HG03060 (cell line): Measurements from ENCODE around the gene RTL10.

Source experiments
- ATAC-seq: cut with Tn5 transposase; IDR thresholded peaks from one replicate; pipeline ENCODE4 v1.9.1; 2021; ENCODE audit warnings: low read depth, moderate number of reproducible peaks; ENCODE audit not compliant: unreplicated experiment

Gene RTL10

DNA sequence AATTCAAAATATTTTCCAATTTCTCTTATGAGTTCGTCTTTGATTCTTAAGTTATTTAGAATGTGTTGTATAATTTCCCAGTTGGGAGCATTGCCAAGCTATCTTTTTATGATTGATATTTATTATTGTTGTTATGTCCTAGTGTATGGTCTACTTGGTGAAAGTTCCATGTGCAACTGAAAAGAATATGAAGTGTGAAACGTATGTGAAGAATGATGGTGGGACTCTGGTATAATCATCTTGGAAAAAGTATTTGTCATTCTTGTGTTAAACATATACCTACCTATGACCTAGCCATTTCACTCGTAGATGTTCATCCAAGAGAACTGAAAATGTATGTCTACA is 12.0 kb upstream of the RTL10 start:
- ATAC-seq: no peak

DNA sequence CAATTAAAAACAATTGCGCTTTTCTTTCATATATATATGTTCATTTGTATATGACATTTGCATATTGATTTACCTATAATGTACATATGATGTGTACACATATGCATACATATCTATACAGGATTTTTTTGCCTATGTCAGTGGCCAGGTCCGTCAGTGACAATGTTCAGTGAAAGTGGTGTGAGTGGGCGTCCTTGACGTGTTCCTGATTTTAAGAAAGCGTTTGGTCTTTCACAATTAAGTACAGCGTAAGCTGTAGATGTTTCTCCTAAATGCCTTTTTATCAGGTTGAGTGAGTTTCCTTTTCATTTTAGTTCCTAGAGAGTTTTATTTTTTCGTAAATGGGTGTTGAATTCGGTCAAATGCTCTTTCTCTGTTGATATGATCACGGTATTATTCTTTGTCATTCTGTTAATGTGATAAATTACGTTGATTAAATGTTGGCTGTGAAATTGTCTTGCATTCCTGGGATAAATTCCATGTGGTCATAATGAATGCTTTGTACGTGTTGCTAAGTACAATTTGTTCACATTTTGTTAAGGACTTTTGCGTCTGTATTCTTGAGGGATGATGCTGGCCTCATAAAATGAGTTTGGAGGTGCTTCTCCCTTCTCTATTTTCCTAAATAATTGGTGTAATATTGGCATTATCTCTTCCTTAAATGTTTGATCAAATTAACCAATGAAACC is 10.6 kb upstream of the RTL10 start:
- ATAC-seq: no peak

- no peak for ATAC-seq
Observed at GRCh38 chr22:19864538-19865106, 9.9 kb upstream of the RTL10 start.

DNA sequence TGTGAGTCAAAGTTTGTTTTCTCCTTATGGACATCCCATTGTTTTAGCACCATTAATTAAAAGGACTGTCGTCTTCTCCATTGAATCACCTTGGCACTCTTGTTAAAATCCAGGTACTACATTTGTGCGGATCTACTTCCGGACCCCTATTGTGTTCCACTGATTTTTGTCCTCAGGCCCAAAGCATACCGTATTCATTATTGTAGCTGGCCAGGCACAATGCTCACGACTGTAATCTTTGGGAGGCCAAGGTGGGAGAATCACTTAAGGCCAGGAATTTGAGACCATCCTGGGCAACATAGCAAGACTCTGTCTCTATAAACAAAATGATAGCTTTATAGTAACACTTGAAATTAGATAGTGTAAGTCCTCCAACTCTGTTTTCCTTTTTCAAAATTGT is 8.9 kb upstream of the RTL10 start:
- ATAC-seq: no peak

DNA sequence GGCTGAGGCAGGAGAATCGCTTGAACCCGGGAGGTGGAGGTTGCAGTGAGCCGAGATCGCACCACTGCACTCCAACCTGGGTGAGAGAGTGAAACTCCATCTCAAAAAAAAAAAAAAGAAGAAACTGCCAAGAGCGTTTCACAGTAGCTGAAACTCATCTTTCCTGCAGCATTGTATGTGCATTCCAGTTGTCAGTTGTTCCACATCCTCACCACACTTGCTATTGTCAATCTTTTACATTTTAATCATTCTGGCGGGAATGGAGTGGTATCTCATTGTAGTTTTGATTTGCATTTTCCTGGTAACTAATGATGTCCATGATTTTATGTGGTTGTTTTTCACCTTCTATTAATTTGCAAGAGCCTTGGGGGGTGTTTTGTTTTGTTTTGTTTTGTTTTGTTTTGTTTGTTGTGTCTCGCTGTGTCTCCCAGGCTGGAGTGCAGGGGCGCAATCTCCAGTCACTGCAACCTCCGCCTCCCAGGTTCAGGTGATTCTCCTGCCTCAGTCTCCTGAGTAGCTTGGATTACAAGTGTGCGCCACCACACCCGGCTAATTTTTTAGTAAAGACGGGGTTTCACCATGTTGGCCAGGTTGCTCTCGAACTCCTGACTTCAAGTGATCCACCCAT is 8.1 kb upstream of the RTL10 start:
- ATAC-seq: no peak

GRCh38 chr22:19859861-19860510 is 5.3 kb upstream of the RTL10 start:
- no peak for ATAC-seq

GRCh38 chr22:19857382-19857781 is 2.7 kb upstream of the RTL10 start:
- no peak for ATAC-seq

- peak; percentile 18 for ATAC-seq
Observed at GRCh38 chr22:19855504-19856409, 1.1 kb upstream of the RTL10 start.

GRCh38 chr22:19853879-19854777 is 546 bp downstream of the RTL10 start:
- ATAC-seq: no peak

GRCh38 chr22:19853058-19853878 is 1.4 kb downstream of the RTL10 start:
- no peak for ATAC-seq

- no peak for ATAC-seq
Observed at GRCh38 chr22:19852177-19852781, 2.4 kb downstream of the RTL10 start.

GRCh38 chr22:19851291-19852176 is 3.1 kb downstream of the RTL10 start:
- no peak for ATAC-seq

GRCh38 chr22:19850763-19851109 is 3.9 kb downstream of the RTL10 start:
- no peak for ATAC-seq

DNA sequence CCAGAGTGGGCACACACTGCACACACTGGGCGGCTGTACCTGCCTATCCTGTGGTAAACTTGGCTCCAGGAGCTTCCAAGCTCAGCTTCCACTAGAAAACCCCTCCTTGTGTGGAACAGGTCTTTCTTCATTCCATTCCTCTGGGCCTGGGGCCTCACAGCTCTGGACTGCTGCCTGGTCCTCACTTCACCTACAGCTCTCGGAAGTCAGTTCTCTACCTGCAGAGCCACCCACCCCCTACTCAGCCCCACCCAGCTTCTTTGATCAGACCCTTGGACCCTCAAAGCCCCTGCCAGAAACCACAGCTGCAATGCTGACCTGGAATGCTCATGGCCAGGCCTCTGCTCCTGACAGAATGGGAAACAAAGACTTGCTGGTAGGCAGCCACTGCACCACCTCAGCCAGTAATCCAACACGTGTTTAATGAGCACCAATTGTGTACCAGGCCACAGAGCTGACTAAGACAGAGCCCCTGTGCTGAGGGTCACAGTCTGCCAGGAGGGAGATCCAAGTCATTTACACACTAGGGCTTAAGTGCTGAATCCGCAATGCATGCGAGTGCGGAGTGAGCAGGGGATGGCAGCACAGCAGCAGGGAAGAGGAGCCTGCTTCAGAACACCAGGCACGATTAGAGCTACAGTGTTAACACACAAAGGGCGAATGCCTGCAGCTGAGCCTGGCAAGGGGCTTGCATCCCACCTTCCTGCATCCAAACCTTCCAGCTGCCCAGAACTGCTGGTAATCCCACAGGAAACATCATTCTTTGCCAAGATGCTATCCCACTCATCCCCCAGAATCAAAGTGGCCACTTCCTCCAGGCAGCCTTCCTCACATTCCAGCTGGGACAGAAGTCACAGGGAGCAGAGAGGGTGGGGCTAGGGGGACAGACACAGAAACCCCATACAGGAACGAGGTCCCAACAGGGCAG is 4.6 kb downstream of the RTL10 start:
- ATAC-seq: no peak

DNA sequence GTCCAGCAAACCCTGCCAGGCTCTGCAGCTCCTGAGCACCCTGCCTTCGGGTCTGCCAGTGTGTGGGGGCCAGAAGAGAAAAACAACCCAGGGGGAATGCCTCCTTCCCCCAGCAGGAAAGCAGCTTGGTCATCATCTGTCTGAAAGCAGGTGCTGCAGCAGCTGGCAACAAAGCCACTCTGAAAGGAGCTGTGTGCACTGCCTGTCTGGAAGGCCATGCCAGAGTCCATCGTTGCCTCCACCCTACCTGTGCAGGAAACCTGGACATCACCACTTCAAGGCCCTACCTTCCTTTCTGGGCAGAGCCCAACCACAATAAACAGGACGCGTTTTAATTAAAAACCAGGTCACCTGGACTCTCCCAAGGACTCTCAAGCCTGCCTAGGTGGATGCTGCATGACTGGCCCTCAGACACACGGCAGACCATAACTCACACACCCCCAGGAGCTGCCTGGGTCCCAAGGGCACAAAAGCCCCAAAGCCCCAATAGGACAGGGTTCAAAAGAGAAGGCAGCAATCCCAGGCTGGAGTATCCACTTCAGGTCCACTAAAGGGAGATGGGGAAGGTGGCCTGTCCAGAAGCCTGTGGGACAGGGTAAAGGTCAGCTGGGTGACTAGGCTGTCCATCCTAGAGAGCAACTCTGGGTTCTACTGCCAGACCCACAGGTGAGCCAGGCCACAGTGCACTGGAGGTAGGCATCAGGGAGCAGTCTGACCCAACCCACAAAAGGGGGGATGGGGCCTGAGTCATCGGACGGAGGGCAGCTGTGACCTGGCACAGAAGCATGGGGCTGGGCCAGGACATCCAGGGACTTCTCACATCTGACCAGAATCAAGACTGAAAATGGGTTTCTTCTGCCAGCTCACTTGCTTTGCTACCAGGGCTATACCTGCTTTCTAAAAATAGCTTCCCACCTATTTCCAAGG is 6.1 kb downstream of the RTL10 start:
- ATAC-seq: no peak

GRCh38 chr22:19847345-19847632 is 7.4 kb downstream of the RTL10 start:
- ATAC-seq: no peak
